ENCODE measurements around the gene CLRN1. TPM values are rescaled to one million over a fixed set of nuclear protein-coding genes. Genes with fewer than 3 reads are reported as not detected.

CLRN1 gene
- total and polyA plus RNA-seq, 4 donors, result 0.24 TPM; not detected in 3

GRCh38 chr3:150890295-150890694, 82.2 kb downstream of the CLRN1 start:
- no peaks in the 10 kb centered on the region for H3K36me3 ChIP-seq (ENCODE audit: control insufficient read depth, insufficient read depth, low read length)
- H3K27me3 ChIP-seq (ENCODE audit: control insufficient read depth, insufficient read depth, low read length), result no peaks in the 10 kb centered on the region
- H3K27ac ChIP-seq (ENCODE audit: low read depth, low read length), result no peak overlapping the region
- H3K4me1 ChIP-seq (ENCODE audit: control insufficient read depth, insufficient read depth, low read length), result no peaks in the 10 kb centered on the region
- H3K9me3 ChIP-seq (ENCODE audit: control insufficient read depth, insufficient read depth, low read length), result no peaks in the 10 kb centered on the region
- no peak for DNase-seq (ENCODE audit: low read depth in 4 of 6, low spot score in 6 of 6)
- no peak overlapping the region for H3K4me3 ChIP-seq (ENCODE audit: low read depth, low read length)
- WGBS (ENCODE audit: insufficient coverage), result 100% methylated on average over 1 of the region's 3 CpGs

- WGBS (ENCODE audit: insufficient coverage), result 95% methylated on average over 5 of the region's 6 CpGs
- Histone ChIP-seq H3K4me3 (ENCODE audit: low read depth, low read length) (no peak overlapping the region), H3K27me3 (ENCODE audit: control insufficient read depth, insufficient read depth, low read length) (no peaks in the 10 kb centered on the region), H3K36me3 (ENCODE audit: control insufficient read depth, insufficient read depth, low read length) (no peaks in the 10 kb centered on the region), H3K4me1 (ENCODE audit: control insufficient read depth, insufficient read depth, low read length) (no peaks in the 10 kb centered on the region), H3K27ac (ENCODE audit: low read depth, low read length) (no peak overlapping the region), H3K9me3 (ENCODE audit: control insufficient read depth, insufficient read depth, low read length) (no peaks in the 10 kb centered on the region)
- DNase-seq (ENCODE audit: low read depth in 4 of 6, low spot score in 6 of 6), result no peak
These were observed 83.4 kb downstream of the CLRN1 start for GRCh38 chr3:150889106-150889505.

GRCh38 chr3:150887031-150887430, 85.5 kb downstream of the CLRN1 start:
- Histone ChIP-seq H3K4me3 (ENCODE audit: low read depth, low read length) (no peak overlapping the region), H3K27me3 (ENCODE audit: control insufficient read depth, insufficient read depth, low read length) (no peaks in the 10 kb centered on the region), H3K36me3 (ENCODE audit: control insufficient read depth, insufficient read depth, low read length) (no peaks in the 10 kb centered on the region), H3K27ac (ENCODE audit: low read depth, low read length) (no peak overlapping the region), H3K9me3 (ENCODE audit: control insufficient read depth, insufficient read depth, low read length) (no peaks in the 10 kb centered on the region), H3K4me1 (ENCODE audit: control insufficient read depth, insufficient read depth, low read length) (no peaks in the 10 kb centered on the region)
- WGBS (ENCODE audit: insufficient coverage), result 100% methylated on average over 1 of the region's 2 CpGs
- no peak for DNase-seq (ENCODE audit: low read depth in 4 of 6, low spot score in 6 of 6)

GRCh38 chr3:150885535-150885934, 87.0 kb downstream of the CLRN1 start:
- Histone ChIP-seq H3K27me3 (ENCODE audit: control insufficient read depth, insufficient read depth, low read length) (no peaks in the 10 kb centered on the region), H3K4me1 (ENCODE audit: control insufficient read depth, insufficient read depth, low read length) (no peaks in the 10 kb centered on the region), H3K36me3 (ENCODE audit: control insufficient read depth, insufficient read depth, low read length) (no peaks in the 10 kb centered on the region), H3K4me3 (ENCODE audit: low read depth, low read length) (no peak overlapping the region), H3K27ac (ENCODE audit: low read depth, low read length) (no peak overlapping the region), H3K9me3 (ENCODE audit: control insufficient read depth, insufficient read depth, low read length) (no peaks in the 10 kb centered on the region)
- DNase-seq (ENCODE audit: low read depth in 4 of 6, low spot score in 6 of 6), result no peak
- WGBS (ENCODE audit: insufficient coverage), result 60% methylated on average over 1 of the region's 3 CpGs

- H3K27ac ChIP-seq (ENCODE audit: low read depth, low read length), result no peak overlapping the region
- no peaks in the 10 kb centered on the region for H3K9me3 ChIP-seq (ENCODE audit: control insufficient read depth, insufficient read depth, low read length)
These were observed 93.4 kb downstream of the CLRN1 start for GRCh38 chr3:150878996-150879575.

GRCh38 chr3:150878290-150878689, 94.2 kb downstream of the CLRN1 start:
- no peak for DNase-seq (ENCODE audit: low read depth in 4 of 6, low spot score in 6 of 6)
- Histone ChIP-seq H3K36me3 (ENCODE audit: control insufficient read depth, insufficient read depth, low read length) (no peaks in the 10 kb centered on the region), H3K27me3 (ENCODE audit: control insufficient read depth, insufficient read depth, low read length) (no peaks in the 10 kb centered on the region), H3K4me3 (ENCODE audit: low read depth, low read length) (no peak overlapping the region), H3K9me3 (ENCODE audit: control insufficient read depth, insufficient read depth, low read length) (no peaks in the 10 kb centered on the region), H3K4me1 (ENCODE audit: control insufficient read depth, insufficient read depth, low read length) (no peaks in the 10 kb centered on the region), H3K27ac (ENCODE audit: low read depth, low read length) (no peak overlapping the region)
- WGBS (ENCODE audit: insufficient coverage), result no CpG with 5 or more reads among the region's 1 CpG

More at GRCh38 chr3:150878996-150879575, 93.4 kb downstream of the CLRN1 start:
- Histone ChIP-seq H3K27me3 (ENCODE audit: control insufficient read depth, insufficient read depth, low read length) (no peaks in the 10 kb centered on the region), H3K36me3 (ENCODE audit: control insufficient read depth, insufficient read depth, low read length) (no peaks in the 10 kb centered on the region), H3K4me3 (ENCODE audit: low read depth, low read length) (no peak overlapping the region), H3K4me1 (ENCODE audit: control insufficient read depth, insufficient read depth, low read length) (no peaks in the 10 kb centered on the region)
- DNase-seq (ENCODE audit: low read depth in 4 of 6, low spot score in 6 of 6), result no peak
- no CpG with 5 or more reads among the region's 2 CpGs for WGBS (ENCODE audit: insufficient coverage)

GRCh38 chr3:150877303-150877702, 95.2 kb downstream of the CLRN1 start:
- H3K9me3 ChIP-seq (ENCODE audit: control insufficient read depth, insufficient read depth, low read length), result no peaks in the 10 kb centered on the region
- WGBS (ENCODE audit: insufficient coverage), result 60% methylated on average over 1 of the region's 3 CpGs
- no peak overlapping the region for H3K4me3 ChIP-seq (ENCODE audit: low read depth, low read length)
- no peaks in the 10 kb centered on the region for H3K36me3 ChIP-seq (ENCODE audit: control insufficient read depth, insufficient read depth, low read length)
- no peaks in the 10 kb centered on the region for H3K4me1 ChIP-seq (ENCODE audit: control insufficient read depth, insufficient read depth, low read length)
- DNase-seq (ENCODE audit: low read depth in 4 of 6, low spot score in 6 of 6), result no peak
- no peak overlapping the region for H3K27ac ChIP-seq (ENCODE audit: low read depth, low read length)
- no peaks in the 10 kb centered on the region for H3K27me3 ChIP-seq (ENCODE audit: control insufficient read depth, insufficient read depth, low read length)

- no peak overlapping the region for H3K4me3 ChIP-seq (ENCODE audit: low read depth, low read length)
- H3K9me3 ChIP-seq (ENCODE audit: control insufficient read depth, insufficient read depth, low read length), result no peaks in the 10 kb centered on the region
- no peaks in the 10 kb centered on the region for H3K27me3 ChIP-seq (ENCODE audit: control insufficient read depth, insufficient read depth, low read length)
- no peaks in the 10 kb centered on the region for H3K4me1 ChIP-seq (ENCODE audit: control insufficient read depth, insufficient read depth, low read length)
- 86% methylated on average over 2 of the region's 6 CpGs for WGBS (ENCODE audit: insufficient coverage)
- peak in 1 of 6 donors; percentile 61 for DNase-seq (ENCODE audit: low read depth in 4 of 6, low spot score in 6 of 6)
- H3K27ac ChIP-seq (ENCODE audit: low read depth, low read length), result no peak overlapping the region
- H3K36me3 ChIP-seq (ENCODE audit: control insufficient read depth, insufficient read depth, low read length), result no peaks in the 10 kb centered on the region
These were observed 95.8 kb downstream of the CLRN1 start for GRCh38 chr3:150876611-150877265.

Data from spinal cord (tissue), 10 donors.